Nephron (organoid): Measurements from ENCODE around the gene RSAD1.

Source experiments
- H3K27ac Mint-ChIP-seq, 3 experiments: 2 replicates each; pipeline ENCODE4 v1.8.0; 2020; ENCODE audit warnings: mixed read lengths in 3 of 3, mild to moderate bottlenecking in 2 of 3, moderate library complexity in 1 of 3
- H3K27me3 Mint-ChIP-seq: 2 replicates; pipeline ENCODE4 v1.8.0; 2021; ENCODE audit warnings: low read depth, mild to moderate bottlenecking, moderate library complexity, mixed read lengths
- H3K36me3 Mint-ChIP-seq: 2 replicates; pipeline ENCODE4 v1.8.0; 2020; ENCODE audit warnings: low read depth, mixed read lengths
- H3K4me1 Mint-ChIP-seq: 2 replicates; pipeline ENCODE4 v1.8.0; 2020; ENCODE audit warnings: mixed read lengths
- H3K4me3 Mint-ChIP-seq, 3 experiments: 2 replicates each; pipeline ENCODE4 v1.8.0; 2020; ENCODE audit warnings: mild to moderate bottlenecking in 3 of 3, mixed read lengths in 3 of 3, moderate library complexity in 2 of 3
- H3K9me3 Mint-ChIP-seq: 2 replicates; pipeline ENCODE4 v1.8.0; 2020; ENCODE audit warnings: mixed read lengths
- TF ChIP-seq, protein P1 (sequence below), 3 experiments: fragments of 200-600 bp; sonication (generic); IDR thresholded peaks; one replicate each; pipeline ENCODE4 v1.5.0; 2021; ENCODE audit warnings: antibody characterized with exemption in 3 of 3; ENCODE audit not compliant: unreplicated experiment in 3 of 3

The RSAD1 gene

GRCh38 chr17:50533720-50534148 lies 55.1 kb downstream of the RSAD1 start:
- H3K36me3 Mint-ChIP-seq, result no peaks in the 10 kb centered on the region
- TF ChIP-seq, protein P1, sequence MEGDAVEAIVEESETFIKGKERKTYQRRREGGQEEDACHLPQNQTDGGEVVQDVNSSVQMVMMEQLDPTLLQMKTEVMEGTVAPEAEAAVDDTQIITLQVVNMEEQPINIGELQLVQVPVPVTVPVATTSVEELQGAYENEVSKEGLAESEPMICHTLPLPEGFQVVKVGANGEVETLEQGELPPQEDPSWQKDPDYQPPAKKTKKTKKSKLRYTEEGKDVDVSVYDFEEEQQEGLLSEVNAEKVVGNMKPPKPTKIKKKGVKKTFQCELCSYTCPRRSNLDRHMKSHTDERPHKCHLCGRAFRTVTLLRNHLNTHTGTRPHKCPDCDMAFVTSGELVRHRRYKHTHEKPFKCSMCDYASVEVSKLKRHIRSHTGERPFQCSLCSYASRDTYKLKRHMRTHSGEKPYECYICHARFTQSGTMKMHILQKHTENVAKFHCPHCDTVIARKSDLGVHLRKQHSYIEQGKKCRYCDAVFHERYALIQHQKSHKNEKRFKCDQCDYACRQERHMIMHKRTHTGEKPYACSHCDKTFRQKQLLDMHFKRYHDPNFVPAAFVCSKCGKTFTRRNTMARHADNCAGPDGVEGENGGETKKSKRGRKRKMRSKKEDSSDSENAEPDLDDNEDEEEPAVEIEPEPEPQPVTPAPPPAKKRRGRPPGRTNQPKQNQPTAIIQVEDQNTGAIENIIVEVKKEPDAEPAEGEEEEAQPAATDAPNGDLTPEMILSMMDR (IDR thresholded peaks at IDR 0.05; ENCODE audit: unreplicated experiment in 3 of 3), result no peak
- peaks cover 52% of the 10 kb centered on the region for H3K4me1 Mint-ChIP-seq
- H3K27ac Mint-ChIP-seq, result peak overlapping the region; percentile 53 to 85 (median 60)
- H3K27me3 Mint-ChIP-seq, result peaks cover 22% of the 10 kb centered on the region
- no peaks in the 10 kb centered on the region for H3K9me3 Mint-ChIP-seq
- H3K4me3 Mint-ChIP-seq, result peak overlapping the region; percentile 70 to 81 (median 79)

DNA sequence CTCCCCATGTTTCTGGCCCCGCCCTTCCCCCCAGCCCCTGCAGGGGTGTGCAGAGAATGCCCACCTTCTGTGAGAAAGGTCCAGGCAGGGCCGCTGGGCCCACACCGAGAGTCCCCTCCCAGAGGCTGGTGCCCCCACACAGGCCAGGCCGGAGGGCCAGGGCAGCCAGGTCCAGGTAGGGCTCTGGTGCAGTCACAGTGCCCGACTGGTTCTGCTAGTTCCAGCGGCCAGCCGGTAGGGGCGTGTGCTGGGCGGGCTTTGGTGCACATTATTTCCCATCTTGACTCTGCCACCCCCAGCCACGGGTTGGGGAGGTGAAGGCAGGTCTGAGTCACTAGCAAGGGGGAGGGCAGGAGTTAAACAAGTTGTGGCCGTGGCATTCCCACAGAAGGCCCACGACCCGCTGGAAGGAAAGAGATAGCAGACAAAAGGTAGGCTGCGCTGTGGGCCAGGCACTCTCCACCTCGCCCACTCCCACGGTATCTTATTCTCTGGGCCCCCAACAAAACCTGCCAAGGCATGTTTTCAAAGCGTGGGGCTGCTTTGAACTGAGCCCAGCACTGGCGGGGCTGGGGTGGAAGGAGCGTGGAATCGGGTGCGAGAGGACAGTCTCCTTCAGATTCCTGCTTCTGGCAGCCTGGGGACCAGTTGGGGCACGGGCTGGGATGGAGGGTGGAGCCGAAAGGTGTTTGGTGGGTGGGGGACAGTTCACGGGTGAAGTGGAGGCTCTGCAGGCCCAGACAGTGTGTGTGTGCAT lies 55.7 kb downstream of the RSAD1 start:
- peak overlapping the region; percentile 47 to 81 (median 79) for H3K4me3 Mint-ChIP-seq
- H3K9me3 Mint-ChIP-seq, result no peaks in the 10 kb centered on the region
- TF ChIP-seq, protein P1 (IDR thresholded peaks at IDR 0.05; ENCODE audit: unreplicated experiment in 3 of 3), result peak; percentile 26 to 33 (median 29)
- H3K36me3 Mint-ChIP-seq, result no peaks in the 10 kb centered on the region
- H3K4me1 Mint-ChIP-seq, result peaks cover 56% of the 10 kb centered on the region
- peak overlapping the region; percentile 60 to 90 (median 85) for H3K27ac Mint-ChIP-seq
- H3K27me3 Mint-ChIP-seq, result peaks cover 22% of the 10 kb centered on the region

DNA sequence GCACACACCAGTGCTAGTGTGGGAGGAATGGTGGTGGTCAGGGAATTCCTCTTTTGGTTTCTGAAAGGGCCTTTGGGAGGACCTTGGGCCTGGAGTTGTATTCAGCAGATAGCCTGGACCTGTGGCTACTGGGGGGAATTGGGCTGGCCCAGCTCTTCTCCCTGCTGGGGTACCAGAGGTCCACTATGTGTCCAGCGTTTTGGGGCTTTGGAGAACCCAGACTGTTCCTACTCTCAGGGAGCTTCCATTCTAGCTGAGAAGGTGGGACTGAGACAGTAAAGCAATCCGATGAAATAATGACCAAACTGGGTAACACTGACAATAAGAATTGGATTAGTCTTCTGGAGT lies 56.3 kb downstream of the RSAD1 start:
- Mint-ChIP-seq H3K27ac (peak overlapping the region in 2 of 3 experiments; percentile 60 to 90), H3K27me3 (peaks cover 25% of the 10 kb centered on the region), H3K9me3 (no peaks in the 10 kb centered on the region), H3K4me3 (peak overlapping the region; percentile 47 to 81 (median 47)), H3K36me3 (no peaks in the 10 kb centered on the region), H3K4me1 (peaks cover 56% of the 10 kb centered on the region)
- TF ChIP-seq, protein P1 (IDR thresholded peaks at IDR 0.05; ENCODE audit: unreplicated experiment in 3 of 3), result no peak

- H3K27ac Mint-ChIP-seq, result peak overlapping the region in 2 of 3 experiments; percentile 52 to 60
- no peaks in the 10 kb centered on the region for H3K9me3 Mint-ChIP-seq
- peaks cover 25% of the 10 kb centered on the region for H3K27me3 Mint-ChIP-seq
- H3K36me3 Mint-ChIP-seq, result no peaks in the 10 kb centered on the region
- peak overlapping the region in 1 of 3 experiments; percentile 26 for H3K4me3 Mint-ChIP-seq
- H3K4me1 Mint-ChIP-seq, result peaks cover 56% of the 10 kb centered on the region
- TF ChIP-seq, protein P1 (IDR thresholded peaks at IDR 0.05; ENCODE audit: unreplicated experiment in 3 of 3), result no peak
Observed at GRCh38 chr17:50535407-50535806, 56.7 kb downstream of the RSAD1 start.
